ENCODE measurements around the gene COL19A1.
A peak's percentile ranks its signal among the peaks of the same experiment; 100 is the strongest.

The COL19A1 gene

DNA sequence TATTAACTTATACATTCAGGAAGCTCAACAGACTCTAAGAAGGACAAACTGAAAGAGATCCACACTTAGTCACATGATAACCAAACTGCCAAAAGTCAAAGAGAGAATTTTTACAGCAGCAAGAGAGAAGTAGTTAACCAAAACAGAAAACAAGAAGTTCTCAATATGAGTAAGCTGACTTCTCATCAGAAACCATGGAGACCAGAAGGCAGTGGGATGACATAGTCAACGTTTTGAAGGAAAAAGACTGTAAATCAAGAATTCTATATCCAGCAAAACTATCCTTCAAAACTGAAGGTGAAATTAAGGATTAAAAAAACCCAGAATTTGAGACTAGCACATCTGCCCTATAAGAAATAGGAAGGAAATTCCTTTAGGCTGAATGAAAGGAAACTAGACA is 60.4 kb downstream of the COL19A1 start:
- H3K14ac ChIP-seq (ENCODE audit: low read length in 2 of 2), result no peak overlapping the region
- WGBS, result no CpG with 5 or more reads among the region's 1 CpG
- peaks cover 22% of the 10 kb centered on the region for H3K9me3 ChIP-seq (ENCODE audit: control insufficient read depth, low read length)

DNA sequence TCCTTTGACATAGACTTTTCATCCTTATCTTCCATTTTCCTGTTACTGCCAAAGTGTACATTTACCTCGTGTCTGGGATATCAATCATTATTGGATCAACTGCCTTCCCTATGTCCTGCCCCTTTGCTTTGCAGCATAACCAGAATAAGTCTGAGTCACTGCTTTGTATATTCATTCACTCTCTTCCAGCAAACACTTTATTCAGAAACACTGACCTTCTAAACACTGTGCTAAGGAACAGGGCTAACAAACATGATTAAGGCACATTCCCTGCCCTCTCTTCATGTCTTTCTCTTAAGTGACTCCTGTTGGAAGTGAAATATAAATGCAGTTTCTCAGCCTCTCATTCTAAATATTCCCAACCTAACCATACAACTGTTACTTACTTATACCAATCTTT is 66.9 kb downstream of the COL19A1 start:
- Histone ChIP-seq H2BK120ac (ENCODE audit: low read depth, low read length) (no peak overlapping the region), H3K27me3 (ENCODE audit: control insufficient read depth in 1 of 2, insufficient read depth in 1 of 2, low read length in 2 of 2) (no peaks in the 10 kb centered on the region), H4K91ac (ENCODE audit: low read length) (no peak overlapping the region), H2AFZ (ENCODE audit: low read depth, low read length) (no peak overlapping the region), H3K79me1 (replicated peaks; ENCODE audit: low read length, poor library complexity, severe bottlenecking) (no peaks in the 10 kb centered on the region), H3K9ac (ENCODE audit: low read length) (no peak overlapping the region), H3K4me1 (ENCODE audit: control insufficient read depth, insufficient read depth, low read depth, low read length) (no peaks in the 10 kb centered on the region), H3K18ac (ENCODE audit: low read depth in 1 of 2, low read length in 2 of 2) (no peak overlapping the region), H2BK15ac (ENCODE audit: low read depth, poor library complexity, severe bottlenecking) (no peak overlapping the region), H3K9me3 (ENCODE audit: control insufficient read depth, low read length) (no peaks in the 10 kb centered on the region), H3K36me3 (ENCODE audit: control insufficient read depth in 1 of 2, insufficient read depth in 2 of 2, low read depth in 1 of 2, low read length in 2 of 2) (no peaks in the 10 kb centered on the region), H2BK12ac (ENCODE audit: low read length in 2 of 2) (no peak overlapping the region), H3K23ac (ENCODE audit: low read length in 2 of 2) (no peak overlapping the region), H2BK5ac (ENCODE audit: low read depth, low read length, poor library complexity, severe bottlenecking) (no peak overlapping the region), H3K4me3 (ENCODE audit: insufficient read depth in 1 of 2, low read depth in 1 of 2, low read length in 2 of 2) (no peak overlapping the region), H3K27ac (ENCODE audit: low read length, poor library complexity, severe bottlenecking) (no peak overlapping the region), H4K8ac (ENCODE audit: low read length) (no peak overlapping the region), H3K14ac (ENCODE audit: low read length in 2 of 2) (no peak overlapping the region), H3K4ac (ENCODE audit: low read depth in 1 of 2, low read length in 2 of 2) (no peak overlapping the region), H3K4me2 (ENCODE audit: low read length, poor library complexity, severe bottlenecking) (no peak overlapping the region), H2AK5ac (ENCODE audit: low read length, severe bottlenecking) (no peak overlapping the region)
- whole genome bisulfite sequencing, result 0% methylated on average over 1 of the region's 1 CpG
- peak; percentile 86 for DNase-seq

More for the DNA sequence above, 60.4 kb downstream of the COL19A1 start:
- no peak overlapping the region for H3K23ac ChIP-seq (ENCODE audit: low read length in 2 of 2)
- H3K18ac ChIP-seq (ENCODE audit: low read depth in 1 of 2, low read length in 2 of 2), result no peak overlapping the region
- H3K27me3 ChIP-seq (ENCODE audit: control insufficient read depth in 1 of 2, insufficient read depth in 1 of 2, low read length in 2 of 2), result no peaks in the 10 kb centered on the region
- no peak overlapping the region for H2AK5ac ChIP-seq (ENCODE audit: low read length, severe bottlenecking)
- no peak overlapping the region for H2BK15ac ChIP-seq (ENCODE audit: low read depth, poor library complexity, severe bottlenecking)
- H3K4ac ChIP-seq (ENCODE audit: low read depth in 1 of 2, low read length in 2 of 2), result no peak overlapping the region
- no peak overlapping the region for H4K8ac ChIP-seq (ENCODE audit: low read length)
- no peak overlapping the region for H4K91ac ChIP-seq (ENCODE audit: low read length)
- no peak overlapping the region for H2BK120ac ChIP-seq (ENCODE audit: low read depth, low read length)
- no peak overlapping the region for H3K27ac ChIP-seq (ENCODE audit: low read length, poor library complexity, severe bottlenecking)
- no peaks in the 10 kb centered on the region for H3K36me3 ChIP-seq (ENCODE audit: control insufficient read depth in 1 of 2, insufficient read depth in 2 of 2, low read depth in 1 of 2, low read length in 2 of 2)
- no peak overlapping the region for H3K4me3 ChIP-seq (ENCODE audit: insufficient read depth in 1 of 2, low read depth in 1 of 2, low read length in 2 of 2)
- no peak for DNase-seq
- no peaks in the 10 kb centered on the region for H3K79me1 ChIP-seq (replicated peaks; ENCODE audit: low read length, poor library complexity, severe bottlenecking)
- no peak overlapping the region for H2AFZ ChIP-seq (ENCODE audit: low read depth, low read length)
- H3K9ac ChIP-seq (ENCODE audit: low read length), result no peak overlapping the region
- no peak overlapping the region for H2BK5ac ChIP-seq (ENCODE audit: low read depth, low read length, poor library complexity, severe bottlenecking)
- no peaks in the 10 kb centered on the region for H3K4me1 ChIP-seq (ENCODE audit: control insufficient read depth, insufficient read depth, low read depth, low read length)
- H3K4me2 ChIP-seq (ENCODE audit: low read length, poor library complexity, severe bottlenecking), result no peak overlapping the region
- H2BK12ac ChIP-seq (ENCODE audit: low read length in 2 of 2), result no peak overlapping the region

DNA sequence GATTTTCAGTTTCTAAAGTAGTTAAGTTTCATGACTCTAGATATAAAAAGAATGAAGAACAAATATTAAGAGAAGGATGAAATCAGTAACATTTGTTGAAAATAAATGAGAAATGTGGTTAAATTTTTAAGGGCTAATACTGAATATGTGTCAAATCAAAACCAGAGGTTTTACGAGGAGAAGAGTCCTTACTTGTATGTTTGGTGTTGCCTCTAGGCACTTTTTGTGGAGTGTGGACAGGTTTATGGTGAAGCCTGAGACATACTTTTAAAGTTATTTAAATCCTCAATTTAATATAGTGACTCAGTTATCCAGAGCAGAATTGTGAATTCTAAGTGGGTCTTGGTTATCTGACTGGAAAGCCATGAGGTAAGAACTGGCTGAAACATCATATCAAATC is 68.7 kb downstream of the COL19A1 start:
- no peak overlapping the region for H2AK5ac ChIP-seq (ENCODE audit: low read length, severe bottlenecking)
- H3K4ac ChIP-seq (ENCODE audit: low read depth in 1 of 2, low read length in 2 of 2), result no peak overlapping the region
- H2BK12ac ChIP-seq (ENCODE audit: low read length in 2 of 2), result no peak overlapping the region
- H2AFZ ChIP-seq (ENCODE audit: low read depth, low read length), result no peak overlapping the region
- H3K27me3 ChIP-seq (ENCODE audit: control insufficient read depth in 1 of 2, insufficient read depth in 1 of 2, low read length in 2 of 2), result no peaks in the 10 kb centered on the region
- H3K23ac ChIP-seq (ENCODE audit: low read length in 2 of 2), result no peak overlapping the region
- no peaks in the 10 kb centered on the region for H3K36me3 ChIP-seq (ENCODE audit: control insufficient read depth in 1 of 2, insufficient read depth in 2 of 2, low read depth in 1 of 2, low read length in 2 of 2)
- no peak for DNase-seq
- no peak overlapping the region for H2BK15ac ChIP-seq (ENCODE audit: low read depth, poor library complexity, severe bottlenecking)
- no peak overlapping the region for H3K14ac ChIP-seq (ENCODE audit: low read length in 2 of 2)
- no peak overlapping the region for H3K4me2 ChIP-seq (ENCODE audit: low read length, poor library complexity, severe bottlenecking)
- H4K91ac ChIP-seq (ENCODE audit: low read length), result no peak overlapping the region
- no peaks in the 10 kb centered on the region for H3K4me1 ChIP-seq (ENCODE audit: control insufficient read depth, insufficient read depth, low read depth, low read length)
- no peaks in the 10 kb centered on the region for H3K9me3 ChIP-seq (ENCODE audit: control insufficient read depth, low read length)
- no peaks in the 10 kb centered on the region for H3K79me1 ChIP-seq (replicated peaks; ENCODE audit: low read length, poor library complexity, severe bottlenecking)
- WGBS, result 100% methylated on average over 1 of the region's 1 CpG
- H4K8ac ChIP-seq (ENCODE audit: low read length), result no peak overlapping the region
- no peak overlapping the region for H3K9ac ChIP-seq (ENCODE audit: low read length)
- no peak overlapping the region for H3K27ac ChIP-seq (ENCODE audit: low read length, poor library complexity, severe bottlenecking)
- H2BK5ac ChIP-seq (ENCODE audit: low read depth, low read length, poor library complexity, severe bottlenecking), result no peak overlapping the region
- no peak overlapping the region for H3K4me3 ChIP-seq (ENCODE audit: insufficient read depth in 1 of 2, low read depth in 1 of 2, low read length in 2 of 2)
- H2BK120ac ChIP-seq (ENCODE audit: low read depth, low read length), result no peak overlapping the region
- no peak overlapping the region for H3K18ac ChIP-seq (ENCODE audit: low read depth in 1 of 2, low read length in 2 of 2)

DNA sequence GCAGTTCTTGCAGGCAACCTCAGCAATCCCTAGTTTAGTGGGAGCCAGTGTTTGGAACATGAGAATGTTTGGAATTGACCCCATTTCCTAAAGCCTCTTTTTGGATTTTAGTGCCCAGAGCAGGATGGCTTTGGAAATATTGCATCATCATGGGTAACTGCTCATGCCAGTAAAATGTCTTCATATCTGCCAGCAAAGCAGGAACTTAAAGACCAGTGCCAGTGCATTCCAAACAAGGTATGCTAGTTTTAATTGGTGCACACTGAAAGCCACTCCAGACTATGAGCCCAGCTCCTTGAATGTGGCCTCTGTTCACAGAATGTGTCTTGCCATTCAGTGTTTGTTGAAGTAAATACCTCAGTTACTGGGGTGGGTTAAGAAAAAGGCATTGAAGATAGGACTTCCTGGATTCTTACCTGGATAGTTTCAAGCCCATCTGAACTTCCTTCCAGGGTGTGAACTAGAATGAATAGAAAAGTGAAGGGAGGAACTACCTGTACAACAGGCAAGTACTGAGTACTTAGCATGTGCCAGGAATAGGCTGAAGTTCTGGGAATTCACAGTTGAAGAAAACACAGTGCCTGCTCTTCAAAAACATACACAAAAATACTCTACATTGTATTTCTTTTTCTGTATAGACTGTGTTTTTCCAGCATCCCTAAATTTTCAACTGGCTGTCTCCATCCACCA is 70.5 kb downstream of the COL19A1 start:
- no peak overlapping the region for H3K4me2 ChIP-seq (ENCODE audit: low read length, poor library complexity, severe bottlenecking)
- no peak overlapping the region for H3K9ac ChIP-seq (ENCODE audit: low read length)
- no peak overlapping the region for H2BK5ac ChIP-seq (ENCODE audit: low read depth, low read length, poor library complexity, severe bottlenecking)
- no peak overlapping the region for H2AFZ ChIP-seq (ENCODE audit: low read depth, low read length)
- no peak overlapping the region for H4K91ac ChIP-seq (ENCODE audit: low read length)
- no peak overlapping the region for H3K27ac ChIP-seq (ENCODE audit: low read length, poor library complexity, severe bottlenecking)
- no peak for DNase-seq
- H3K27me3 ChIP-seq (ENCODE audit: control insufficient read depth in 1 of 2, insufficient read depth in 1 of 2, low read length in 2 of 2), result no peaks in the 10 kb centered on the region
- H2AK5ac ChIP-seq (ENCODE audit: low read length, severe bottlenecking), result no peak overlapping the region
- no peak overlapping the region for H2BK120ac ChIP-seq (ENCODE audit: low read depth, low read length)
- peak overlapping the region; percentile 2 to 18 for H3K18ac ChIP-seq (ENCODE audit: low read depth in 1 of 2, low read length in 2 of 2)
- no peaks in the 10 kb centered on the region for H3K36me3 ChIP-seq (ENCODE audit: control insufficient read depth in 1 of 2, insufficient read depth in 2 of 2, low read depth in 1 of 2, low read length in 2 of 2)
- no peaks in the 10 kb centered on the region for H3K4me1 ChIP-seq (ENCODE audit: control insufficient read depth, insufficient read depth, low read depth, low read length)
- no peaks in the 10 kb centered on the region for H3K9me3 ChIP-seq (ENCODE audit: control insufficient read depth, low read length)
- no peak overlapping the region for H2BK12ac ChIP-seq (ENCODE audit: low read length in 2 of 2)
- H4K8ac ChIP-seq (ENCODE audit: low read length), result no peak overlapping the region
- H3K4me3 ChIP-seq (ENCODE audit: insufficient read depth in 1 of 2, low read depth in 1 of 2, low read length in 2 of 2), result no peak overlapping the region
- no peaks in the 10 kb centered on the region for H3K79me1 ChIP-seq (replicated peaks; ENCODE audit: low read length, poor library complexity, severe bottlenecking)
- H3K14ac ChIP-seq (ENCODE audit: low read length in 2 of 2), result no peak overlapping the region
- H2BK15ac ChIP-seq (ENCODE audit: low read depth, poor library complexity, severe bottlenecking), result no peak overlapping the region
- H3K4ac ChIP-seq (ENCODE audit: low read depth in 1 of 2, low read length in 2 of 2), result no peak overlapping the region
- no peak overlapping the region for H3K23ac ChIP-seq (ENCODE audit: low read length in 2 of 2)

All from mesenchymal stem cell (in vitro differentiated cells and primary cell).